ENCODE data around the gene SHF. TPM values are rescaled to one million over a fixed set of nuclear protein-coding genes. Genes with fewer than 3 reads are reported as not detected.

Gene SHF
- total RNA-seq, 1 donor from 2014 or later = 4.4 TPM

- H3K4me3 ChIP-seq = peak overlapping the region; percentile 70
- peaks cover 39% of the 10 kb centered on the region for H3K4me1 ChIP-seq
- DNase-seq = peak; percentile 86
- no peaks in the 10 kb centered on the region for H3K27me3 ChIP-seq (ENCODE audit: low read depth)
- H3K9me3 ChIP-seq (replicated peaks) = no peaks in the 10 kb centered on the region
- no peaks in the 10 kb centered on the region for H3K36me3 ChIP-seq
- intact Hi-C loops (cut with micrococcal nuclease) = no loop called here
- peak overlapping the region; percentile 95 for H3K27ac ChIP-seq (replicated peaks)
- TF ChIP-seq CTCF (IDR thresholded peaks at IDR 0.05; ENCODE audit: borderline replicate concordance) = peak; percentile 77
Measured at GRCh38 chr15:45166834-45167630, 20.7 kb downstream of the SHF start.

- peaks cover 39% of the 10 kb centered on the region for H3K4me1 ChIP-seq
- no peak for DNase-seq
- H3K9me3 ChIP-seq (replicated peaks) = no peaks in the 10 kb centered on the region
- H3K4me3 ChIP-seq = peak overlapping the region; percentile 70
- H3K27me3 ChIP-seq (ENCODE audit: low read depth) = no peaks in the 10 kb centered on the region
- H3K27ac ChIP-seq (replicated peaks) = peak overlapping the region; percentile 95
- intact Hi-C loops (cut with micrococcal nuclease) = no loop called here
- no peak for TF ChIP-seq CTCF (IDR thresholded peaks at IDR 0.05; ENCODE audit: borderline replicate concordance)
- no peaks in the 10 kb centered on the region for H3K36me3 ChIP-seq
Measured at GRCh38 chr15:45165536-45165935, 22.2 kb downstream of the SHF start.

DNA sequence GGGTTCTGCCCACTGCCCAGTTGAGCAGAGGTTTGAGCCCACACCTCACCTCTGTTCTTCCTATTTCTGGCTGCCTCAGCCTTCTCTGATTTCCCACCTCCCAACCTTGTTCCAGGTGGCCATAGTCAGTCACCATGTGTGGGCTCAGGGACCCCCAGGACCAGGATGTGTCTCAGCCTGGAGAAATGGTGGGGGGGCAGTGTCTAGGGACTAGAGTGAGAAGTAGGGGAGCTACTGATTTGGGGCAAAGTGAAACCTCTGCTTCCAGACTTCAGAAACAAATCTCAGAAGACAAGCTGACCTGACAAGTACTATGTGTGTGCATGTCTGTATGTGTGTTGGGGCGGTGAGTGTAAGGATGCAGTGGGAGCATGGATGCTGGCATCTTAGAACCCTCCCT is 22.9 kb downstream of the SHF start:
- intact Hi-C loops (cut with micrococcal nuclease) = loop anchor here (5.0 kb wide), 1 partner anchor 232 kb away; no protein-coding TSS in a partner anchor
- no peaks in the 10 kb centered on the region for H3K9me3 ChIP-seq (replicated peaks)
- no peak for TF ChIP-seq CTCF (IDR thresholded peaks at IDR 0.05; ENCODE audit: borderline replicate concordance)
- no peak overlapping the region for H3K27ac ChIP-seq (replicated peaks)
- no peak for DNase-seq
- peaks cover 39% of the 10 kb centered on the region for H3K4me1 ChIP-seq
- H3K4me3 ChIP-seq = no peak overlapping the region
- H3K36me3 ChIP-seq = no peaks in the 10 kb centered on the region
- no peaks in the 10 kb centered on the region for H3K27me3 ChIP-seq (ENCODE audit: low read depth)

- no peaks in the 10 kb centered on the region for H3K36me3 ChIP-seq
- H3K4me1 ChIP-seq = peaks cover 39% of the 10 kb centered on the region
- intact Hi-C loops (cut with micrococcal nuclease) = loop anchor here (5.0 kb wide), 1 partner anchor 234 kb away; no protein-coding TSS in a partner anchor
- H3K4me3 ChIP-seq = no peak overlapping the region
- TF ChIP-seq CTCF (IDR thresholded peaks at IDR 0.05; ENCODE audit: borderline replicate concordance) = no peak
- no peak overlapping the region for H3K27ac ChIP-seq (replicated peaks)
- no peaks in the 10 kb centered on the region for H3K9me3 ChIP-seq (replicated peaks)
- no peaks in the 10 kb centered on the region for H3K27me3 ChIP-seq (ENCODE audit: low read depth)
- no peak for DNase-seq
Measured at GRCh38 chr15:45163508-45163856, 24.3 kb downstream of the SHF start.

GRCh38 chr15:45162771-45163507 is 24.8 kb downstream of the SHF start:
- peak; percentile 73 for DNase-seq
- Histone ChIP-seq H3K27me3 (ENCODE audit: low read depth) (no peaks in the 10 kb centered on the region), H3K9me3 (replicated peaks) (no peaks in the 10 kb centered on the region), H3K27ac (replicated peaks) (no peak overlapping the region), H3K4me1 (peaks cover 33% of the 10 kb centered on the region), H3K4me3 (no peak overlapping the region), H3K36me3 (no peaks in the 10 kb centered on the region)
- peak; percentile 92 for TF ChIP-seq CTCF (IDR thresholded peaks at IDR 0.05; ENCODE audit: borderline replicate concordance)
- intact Hi-C loops (cut with micrococcal nuclease) = loop anchor here (5.0 kb wide), 1 partner anchor 234 kb away; no protein-coding TSS in a partner anchor

All from left ventricle myocardium inferior (tissue), 1 donor.